K562 (cell line): ENCODE measurements around the gene NRN1L.

Source experiments
- CTCF ChIP-seq, 3 experiments: IDR thresholded peaks in 2 of 3; conservative IDR thresholded peaks in 1 of 3; 2 replicates each; pipeline ENCODE4 v1.5.1; 2011 to 2012; ENCODE audit warnings: low read length in 3 of 3, mild to moderate bottlenecking in 3 of 3, control low read depth in 2 of 3, improper control_type of control experiment in 1 of 3, inconsistent platforms in 1 of 3, low read depth in 1 of 3, mixed read lengths in 1 of 3, moderate library complexity in 1 of 3; ENCODE audit not compliant: insufficient read depth in 2 of 3
- HDAC8 ChIP-seq: fragments of 450-650 bp; IDR thresholded peaks from 2 replicates; pipeline ENCODE4 v1.6.1; 2016; ENCODE audit warnings: mild to moderate bottlenecking, missing genetic modification characterization, moderate library complexity, missing compliant biosample characterization
- PATZ1 ChIP-seq: fragments of 250-450 bp; sonication (Bioruptor Pico); IDR thresholded peaks from 2 replicates; pipeline ENCODE4 v1.5.0; 2020; ENCODE audit warnings: mild to moderate bottlenecking, borderline replicate concordance

GRCh38 chr16:67885976-67886375, 1.3 kb downstream of the NRN1L start:
- no peak for TF ChIP-seq PATZ1 (CRISPR knock-in tag)
- TF ChIP-seq CTCF (IDR thresholded peaks at IDR 0.05 in 2 of 3, conservative IDR thresholded peaks at IDR 0.05 in 1 of 3; ENCODE audit: insufficient read depth in 2 of 3, low read depth in 1 of 3, low read length in 3 of 3), result no peak
- TF ChIP-seq HDAC8 (tag), result no peak
